ENCODE results near the gene SPRR2B. TPM values are rescaled to one million over a fixed set of nuclear protein-coding genes. Genes with fewer than 3 reads are reported as not detected.

The SPRR2B gene
- total and polyA plus RNA-seq, 9 of the 15 experiments (the other 6 are each of a cell fraction or from before 2014, with no cell fraction given), result not detected

DNA sequence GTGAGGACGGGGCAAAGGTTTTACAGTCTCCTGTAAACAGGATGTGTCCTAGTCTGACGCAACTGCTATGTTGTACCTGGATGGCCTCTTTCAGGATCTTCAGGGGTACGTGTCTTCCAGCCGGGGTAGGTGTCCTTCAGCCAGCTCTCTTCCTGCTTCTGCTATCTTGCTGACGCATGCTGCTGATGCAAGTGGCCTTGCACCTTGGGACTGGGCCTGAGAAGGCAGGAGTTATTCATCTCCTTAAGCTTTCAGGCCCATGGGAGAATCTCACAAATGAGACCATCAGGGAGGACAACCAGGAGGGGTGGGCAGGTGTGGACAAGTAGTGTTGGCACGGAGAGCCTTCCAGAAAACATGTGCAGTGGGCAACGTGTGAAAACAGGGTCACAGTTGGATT, 48.3 kb downstream of the SPRR2B start (continued):
- no peak for TF ChIP-seq ZNF586 (CRISPR knock-in tag; conservative IDR thresholded peaks at IDR 0.05)
- TF ChIP-seq SETDB1 (IDR thresholded peaks at IDR 0.05; ENCODE audit: low read length), result no peak
- no peak for TF ChIP-seq BMI1 (IDR thresholded peaks at IDR 0.05; ENCODE audit: low read length)
- no peak for TF ChIP-seq ZNF311 (CRISPR knock-in tag; IDR thresholded peaks at IDR 0.05)
- no peak for TF ChIP-seq ZNF280A (IDR thresholded peaks at IDR 0.05; ENCODE audit: low read depth, partially characterized antibody)
- TF ChIP-seq FOSL1 (tag; conservative IDR thresholded peaks at IDR 0.05), result peak; percentile 40; the same call in 1 of the 2 replicates
- TF ChIP-seq CREBBP (IDR thresholded peaks at IDR 0.05; ENCODE audit: low read depth, low read length), result no peak
- no peak for TF ChIP-seq SMC3 (conservative IDR thresholded peaks at IDR 0.05; ENCODE audit: insufficient read depth, low read depth, low read length)
- no peak for TF ChIP-seq MTA1 (IDR thresholded peaks at IDR 0.05; ENCODE audit: borderline replicate concordance)
- 0 out of 2 replicates have a peak, but pooled peaks have one; percentile 29 for TF ChIP-seq NFE2 (IDR thresholded peaks at IDR 0.05; ENCODE audit: low read depth)
- TF ChIP-seq KLF13 (tag; IDR thresholded peaks at IDR 0.05; ENCODE audit: borderline replicate concordance, low read depth), result no peak
- TF ChIP-seq ZNF282 (CRISPR knock-in tag; IDR thresholded peaks at IDR 0.05), result no peak
- TF ChIP-seq E2F3 (CRISPR knock-in tag; IDR thresholded peaks at IDR 0.05), result no peak
- no peak for TF ChIP-seq ZBTB8A (IDR thresholded peaks at IDR 0.05; ENCODE audit: partially characterized antibody)
- peak; percentile 56; the same call in 1 of the 2 replicates for TF ChIP-seq L3MBTL2 (IDR thresholded peaks at IDR 0.05)
- peak in 1 of 2 experiments; percentile 23; a peak in 1 of 4 replicates for TF ChIP-seq TRIM24 (IDR thresholded peaks at IDR 0.05)
- TF ChIP-seq HSF4 (CRISPR knock-in tag; IDR thresholded peaks at IDR 0.05; ENCODE audit: borderline replicate concordance), result no peak
